ENCODE data around the gene UBE2Z. TPM values are rescaled to one million over a fixed set of nuclear protein-coding genes. Genes with fewer than 3 reads are reported as not detected.

Gene UBE2Z
- total and polyA plus RNA-seq, 2 experiments from 2014 or later, result 85.6 to 124 TPM

GRCh38 chr17:48883171-48883570 is 25.0 kb upstream of the UBE2Z start:
- Histone ChIP-seq H3K27ac (no peak overlapping the region), H3K4me1 (ENCODE audit: insufficient read depth) (no peaks in the 10 kb centered on the region), H3K9me2 (ENCODE audit: insufficient read depth) (no peaks in the 10 kb centered on the region), H3K27me3 (replicated peaks; ENCODE audit: insufficient read depth) (no peaks in the 10 kb centered on the region), H3K9ac (no peak overlapping the region), H3K4me3 (no peak overlapping the region), H4K20me1 (ENCODE audit: insufficient read depth) (no peaks in the 10 kb centered on the region), H3K36me3 (ENCODE audit: low read depth) (no peaks in the 10 kb centered on the region), H3K4me2 (ENCODE audit: unreplicated experiment) (no peak overlapping the region), H3K9me3 (ENCODE audit: low read depth) (no peaks in the 10 kb centered on the region), H3K79me2 (ENCODE audit: insufficient read depth) (no peaks in the 10 kb centered on the region), H2AFZ (no peak overlapping the region), H3F3A (ENCODE audit: insufficient read depth) (no peaks in the 10 kb centered on the region)
- in situ Hi-C loops (cut with MboI), result loop anchor here (5.0 kb wide), 1 partner anchor 81 kb away; no protein-coding TSS in a partner anchor
- DNase-seq, result no peak
- no peak for TF ChIP-seq EZH2phosphoT487 (IDR thresholded peaks at IDR 0.05; ENCODE audit: insufficient read depth, low read depth)
- no peak for TF ChIP-seq EZH2 (IDR thresholded peaks at IDR 0.05; ENCODE audit: insufficient read depth, poor library complexity, severe bottlenecking)
- 60 to 66% methylated on average over 10 of the region's 10 CpGs for WGBS, 2 experiments (ENCODE audit: low coverage in 1 of 2, low lambda C conversion rate in 2 of 2, missing lambda C conversion rate in 2 of 2)

GRCh38 chr17:48890086-48890485 is 18.1 kb upstream of the UBE2Z start:
- in situ Hi-C loops (cut with MboI), result no loop called here
- no peaks in the 10 kb centered on the region for H3K36me3 ChIP-seq (ENCODE audit: low read depth)

GRCh38 chr17:48892940-48893645 is 15.1 kb upstream of the UBE2Z start:
- peak; percentile 42 for DNase-seq
- Histone ChIP-seq H2AFZ (peak overlapping the region; percentile 83), H3K36me3 (ENCODE audit: low read depth) (no peaks in the 10 kb centered on the region), H3K9me3 (ENCODE audit: low read depth) (no peaks in the 10 kb centered on the region), H3K4me3 (peak overlapping the region; percentile 97), H3K4me2 (ENCODE audit: unreplicated experiment) (peak overlapping the region; percentile 88), H3K9ac (peak overlapping the region; percentile 92), H3K79me2 (ENCODE audit: insufficient read depth) (peaks cover 26% of the 10 kb centered on the region), H4K20me1 (ENCODE audit: insufficient read depth) (no peaks in the 10 kb centered on the region), H3K27me3 (replicated peaks; ENCODE audit: insufficient read depth) (no peaks in the 10 kb centered on the region), H3K4me1 (ENCODE audit: insufficient read depth) (peaks cover 8% of the 10 kb centered on the region; the same call in 1 of the 2 replicates), H3K9me2 (ENCODE audit: insufficient read depth) (no peaks in the 10 kb centered on the region), H3F3A (ENCODE audit: insufficient read depth) (peaks cover 9% of the 10 kb centered on the region; the same call in 1 of the 2 replicates), H3K27ac (peak overlapping the region; percentile 62)
- in situ Hi-C loops (cut with MboI), result no loop called here
- no peak for TF ChIP-seq EZH2phosphoT487 (IDR thresholded peaks at IDR 0.05; ENCODE audit: insufficient read depth, low read depth)
- TF ChIP-seq EZH2 (IDR thresholded peaks at IDR 0.05; ENCODE audit: insufficient read depth, poor library complexity, severe bottlenecking), result no peak
- 1% methylated on average over 24 of the region's 24 CpGs for WGBS, 2 experiments (ENCODE audit: low coverage in 1 of 2, low lambda C conversion rate in 2 of 2, missing lambda C conversion rate in 2 of 2)

More at GRCh38 chr17:48890086-48890485, 18.1 kb upstream of the UBE2Z start:
- whole genome bisulfite sequencing, 2 experiments (ENCODE audit: low coverage in 1 of 2, low lambda C conversion rate in 2 of 2, missing lambda C conversion rate in 2 of 2), result 87 to 100% methylated on average over 2 of the region's 2 CpGs
- TF ChIP-seq EZH2phosphoT487 (IDR thresholded peaks at IDR 0.05; ENCODE audit: insufficient read depth, low read depth) (no peak), EZH2 (IDR thresholded peaks at IDR 0.05; ENCODE audit: insufficient read depth, poor library complexity, severe bottlenecking) (no peak)
- DNase-seq, result no peak
- peaks cover 25% of the 10 kb centered on the region for H3K79me2 ChIP-seq (ENCODE audit: insufficient read depth)
- no peak overlapping the region for H3K9ac ChIP-seq
- no peak overlapping the region for H2AFZ ChIP-seq
- H3K27me3 ChIP-seq (replicated peaks; ENCODE audit: insufficient read depth), result no peaks in the 10 kb centered on the region
- H3K9me3 ChIP-seq (ENCODE audit: low read depth), result no peaks in the 10 kb centered on the region
- H3K4me2 ChIP-seq (ENCODE audit: unreplicated experiment), result no peak overlapping the region
- no peaks in the 10 kb centered on the region for H3K9me2 ChIP-seq (ENCODE audit: insufficient read depth)
- no peak overlapping the region for H3K4me3 ChIP-seq
- H3K4me1 ChIP-seq (ENCODE audit: insufficient read depth), result peaks cover 8% of the 10 kb centered on the region; the same call in 1 of the 2 replicates
- H3F3A ChIP-seq (ENCODE audit: insufficient read depth), result no peaks in the 10 kb centered on the region
- H3K27ac ChIP-seq, result no peak overlapping the region
- no peaks in the 10 kb centered on the region for H4K20me1 ChIP-seq (ENCODE audit: insufficient read depth)

GRCh38 chr17:48893646-48894508 is 14.3 kb upstream of the UBE2Z start:
- in situ Hi-C loops (cut with MboI), result no loop called here
- Histone ChIP-seq H4K20me1 (ENCODE audit: insufficient read depth) (no peaks in the 10 kb centered on the region), H3K4me1 (ENCODE audit: insufficient read depth) (peaks cover 8% of the 10 kb centered on the region; the same call in 1 of the 2 replicates), H3K9me3 (ENCODE audit: low read depth) (no peaks in the 10 kb centered on the region), H3K4me2 (ENCODE audit: unreplicated experiment) (peak overlapping the region; percentile 88), H2AFZ (peak overlapping the region; percentile 83; the same call in 1 of the 2 replicates), H3K9me2 (ENCODE audit: insufficient read depth) (no peaks in the 10 kb centered on the region), H3K27ac (no peak overlapping the region), H3F3A (ENCODE audit: insufficient read depth) (peaks cover 9% of the 10 kb centered on the region; the same call in 1 of the 2 replicates), H3K36me3 (ENCODE audit: low read depth) (no peaks in the 10 kb centered on the region), H3K27me3 (replicated peaks; ENCODE audit: insufficient read depth) (no peaks in the 10 kb centered on the region), H3K79me2 (ENCODE audit: insufficient read depth) (peaks cover 26% of the 10 kb centered on the region), H3K9ac (peak overlapping the region; percentile 92), H3K4me3 (peak overlapping the region; percentile 97)
- WGBS, 2 experiments (ENCODE audit: low coverage in 1 of 2, low lambda C conversion rate in 2 of 2, missing lambda C conversion rate in 2 of 2), result 63 to 67% methylated on average over 5 of the region's 5 CpGs
- TF ChIP-seq EZH2phosphoT487 (IDR thresholded peaks at IDR 0.05; ENCODE audit: insufficient read depth, low read depth) (no peak), EZH2 (IDR thresholded peaks at IDR 0.05; ENCODE audit: insufficient read depth, poor library complexity, severe bottlenecking) (no peak)
- DNase-seq, result no peak
